ENCODE results near the gene RERE. TPM values are rescaled to one million over a fixed set of nuclear protein-coding genes. Genes with fewer than 3 reads are reported as not detected.

Gene RERE
- total RNA-seq, 2 donors from 2014 or later, result 96.0 to 105 TPM

DNA sequence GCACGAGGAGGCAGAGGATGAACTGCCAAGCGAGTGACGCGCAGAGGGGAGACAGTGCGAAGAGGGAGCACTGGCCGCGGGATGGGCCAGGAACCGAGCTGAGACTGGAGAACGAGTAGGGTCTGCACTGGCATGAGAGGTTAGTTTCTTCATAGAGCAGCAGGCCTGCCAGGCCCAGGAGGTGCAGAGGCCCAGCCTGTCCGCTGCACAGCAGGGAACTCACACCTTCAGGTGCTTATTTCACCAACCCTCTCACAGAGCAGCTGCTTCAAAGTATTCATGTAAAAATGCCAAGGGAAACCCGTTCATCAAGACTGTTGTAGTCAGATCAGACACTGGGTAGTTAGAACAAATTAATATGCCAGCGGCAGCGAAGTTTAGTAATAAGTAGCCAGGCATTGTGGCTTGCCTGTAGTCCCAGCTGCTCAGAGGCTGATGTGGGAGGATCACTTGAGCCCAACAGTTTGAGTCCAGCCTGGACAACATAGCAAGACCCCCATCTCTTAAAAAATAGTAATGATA is 355.0 kb downstream of the RERE start:
- intact Hi-C loops (cut with DNase I), result no loop called here
- H3K9me3 ChIP-seq, result no peaks in the 10 kb centered on the region
- peaks cover 12% of the 10 kb centered on the region for H3K4me1 ChIP-seq
- peak overlapping the region; percentile 81 for H3K27ac ChIP-seq
- H3K27me3 ChIP-seq, result no peaks in the 10 kb centered on the region
- DNase-seq, result no peak
- no peak overlapping the region for H3K9ac ChIP-seq (ENCODE audit: low read depth in 2 of 2, low read length in 2 of 2)
- TF ChIP-seq CTCF (IDR thresholded peaks at IDR 0.05), result no peak
- H3K4me3 ChIP-seq, result no peak overlapping the region
- no peaks in the 10 kb centered on the region for H3K36me3 ChIP-seq

GRCh38 chr1:8461351-8462110 is 355.9 kb downstream of the RERE start:
- H3K36me3 ChIP-seq, result no peaks in the 10 kb centered on the region
- no peaks in the 10 kb centered on the region for H3K27me3 ChIP-seq
- no peak overlapping the region for H3K9ac ChIP-seq (ENCODE audit: low read depth in 2 of 2, low read length in 2 of 2)
- intact Hi-C loops (cut with DNase I), result no loop called here
- peaks cover 12% of the 10 kb centered on the region for H3K4me1 ChIP-seq
- H3K4me3 ChIP-seq, result no peak overlapping the region
- no peak for DNase-seq
- no peaks in the 10 kb centered on the region for H3K9me3 ChIP-seq
- TF ChIP-seq CTCF (IDR thresholded peaks at IDR 0.05), result no peak
- no peak overlapping the region for H3K27ac ChIP-seq

- no peak overlapping the region for H3K4me3 ChIP-seq
- H3K9ac ChIP-seq (ENCODE audit: low read depth in 2 of 2, low read length in 2 of 2), result no peak overlapping the region
- peaks cover 4% of the 10 kb centered on the region for H3K36me3 ChIP-seq
- no peaks in the 10 kb centered on the region for H3K9me3 ChIP-seq
- peaks cover 12% of the 10 kb centered on the region for H3K4me1 ChIP-seq
- intact Hi-C loops (cut with DNase I), result no loop called here
- DNase-seq, result no peak
- no peak for TF ChIP-seq CTCF (IDR thresholded peaks at IDR 0.05)
- no peaks in the 10 kb centered on the region for H3K27me3 ChIP-seq
- H3K27ac ChIP-seq, result no peak overlapping the region
These were observed 356.7 kb downstream of the RERE start for GRCh38 chr1:8460784-8461183.

DNA sequence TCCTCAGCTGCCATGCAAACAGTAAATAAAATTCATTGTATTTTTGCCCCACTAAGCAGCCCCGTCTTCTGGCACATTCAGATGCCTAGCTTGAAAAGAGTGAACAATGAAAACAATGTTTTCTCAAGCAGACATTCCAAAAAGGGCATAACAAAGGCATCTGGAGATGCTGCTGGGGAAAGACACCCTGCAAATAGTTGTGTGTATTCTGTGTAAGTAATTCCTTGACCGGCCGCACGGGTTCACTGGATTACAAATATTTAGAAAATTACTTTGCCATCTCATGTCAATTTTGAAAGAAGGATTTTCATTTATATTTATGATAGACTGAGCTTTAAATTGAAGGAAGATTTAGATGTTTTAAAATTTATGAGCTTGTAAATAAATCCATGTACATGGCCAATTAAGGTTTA is 357.3 kb downstream of the RERE start:
- Histone ChIP-seq H3K4me1 (peaks cover 12% of the 10 kb centered on the region), H3K27me3 (no peaks in the 10 kb centered on the region), H3K9me3 (no peaks in the 10 kb centered on the region), H3K4me3 (no peak overlapping the region), H3K27ac (no peak overlapping the region), H3K9ac (ENCODE audit: low read depth in 2 of 2, low read length in 2 of 2) (no peak overlapping the region), H3K36me3 (peaks cover 4% of the 10 kb centered on the region)
- DNase-seq, result no peak
- TF ChIP-seq CTCF (IDR thresholded peaks at IDR 0.05), result no peak
- intact Hi-C loops (cut with DNase I), result no loop called here

GRCh38 chr1:8458607-8459006 is 358.8 kb downstream of the RERE start:
- Histone ChIP-seq H3K4me1 (peaks cover 7% of the 10 kb centered on the region), H3K36me3 (peaks cover 4% of the 10 kb centered on the region), H3K27me3 (no peaks in the 10 kb centered on the region), H3K4me3 (no peak overlapping the region), H3K9ac (ENCODE audit: low read depth in 2 of 2, low read length in 2 of 2) (no peak overlapping the region), H3K9me3 (no peaks in the 10 kb centered on the region), H3K27ac (no peak overlapping the region)
- intact Hi-C loops (cut with DNase I), result no loop called here
- no peak for TF ChIP-seq CTCF (IDR thresholded peaks at IDR 0.05)
- no peak for DNase-seq
